Natural killer cell (primary cell): ENCODE measurements around the gene CAMK2B. TPM values are rescaled to one million over a fixed set of nuclear protein-coding genes. Genes with fewer than 3 reads are reported as not detected.

Experiments
- ATAC-seq, 3 donors: fragments of 150-1000 bp in 2 of 3; fragments of 200-7000 bp in 1 of 3; cut with Tn5 transposase; 1 replicate in 1 of 3; 2 replicates in 2 of 3; pipeline ENCODE4 v1.10.0; 2021; ENCODE audit warnings: mild to moderate bottlenecking in 2 of 3, moderate library complexity in 2 of 3
- DNase-seq, 2 donors: peaks; one replicate each; pipeline versions ENCODE4 v3.0.0 to v3.0.0-alpha.2; 2013 to 2021; ENCODE audit warnings: mixed read lengths in 1 of 2
- H3K27ac ChIP-seq: one replicate; pipeline ENCODE4 v1.5.1; 2013; ENCODE audit warnings: mild to moderate bottlenecking, low read length
- H3K27me3 ChIP-seq: one replicate; pipeline ENCODE4 v1.6.1; 2013; ENCODE audit warnings: low read length; ENCODE audit not compliant: control insufficient read depth, insufficient read depth
- H3K36me3 ChIP-seq: one replicate; pipeline ENCODE4 v1.6.1; 2013; ENCODE audit warnings: low read length; ENCODE audit not compliant: control insufficient read depth, insufficient read depth
- H3K4me1 ChIP-seq: one replicate; pipeline ENCODE4 v1.6.1; 2013; ENCODE audit warnings: low read length; ENCODE audit not compliant: control insufficient read depth, insufficient read depth
- H3K4me3 ChIP-seq: one replicate; pipeline ENCODE4 v1.5.1; 2013; ENCODE audit warnings: low read length
- H3K9me3 ChIP-seq: one replicate; pipeline ENCODE4 v1.6.1; 2013; ENCODE audit warnings: low read length; ENCODE audit not compliant: control insufficient read depth, insufficient read depth
- H3K27ac Mint-ChIP-seq, 2 donors: one replicate each; pipeline ENCODE4 v1.8.0; 2022; ENCODE audit warnings: mild to moderate bottlenecking in 2 of 2, mixed read lengths in 2 of 2, moderate library complexity in 1 of 2
- H3K27me3 Mint-ChIP-seq, 2 donors: one replicate each; pipeline ENCODE4 v1.8.0; 2022; ENCODE audit warnings: low read depth in 2 of 2, mixed read lengths in 2 of 2
- H3K36me3 Mint-ChIP-seq: one replicate; pipeline ENCODE4 v1.8.0; 2022; ENCODE audit warnings: mixed read lengths
- H3K4me1 Mint-ChIP-seq, 2 donors: one replicate each; pipeline ENCODE4 v1.8.0; 2022; ENCODE audit warnings: mixed read lengths in 2 of 2
- H3K4me3 Mint-ChIP-seq: one replicate; pipeline ENCODE4 v1.8.0; 2022; ENCODE audit warnings: mild to moderate bottlenecking, moderate library complexity, mixed read lengths
- H3K9me3 Mint-ChIP-seq, 2 donors: one replicate each; pipeline ENCODE4 v1.8.0; 2022; ENCODE audit warnings: mixed read lengths in 2 of 2
- CTCF ChIP-seq: fragments of 200-600 bp; IDR thresholded peaks from one replicate; pipeline ENCODE4 v1.8.0; 2022; ENCODE audit warnings: antibody characterized with exemption
- WGBS: methylation state at CpG from one replicate; pipeline ENCODE4 v1.1.7; 2013; ENCODE audit warnings: missing lambda C conversion rate; ENCODE audit not compliant: insufficient coverage; 5-methylcytosine and 5-hydroxymethylcytosine counted together
- intact Hi-C: fragments of 100-400 bp; cut with micrococcal nuclease; formaldehyde crosslinking; loops from one replicate; pipeline ENCODE4 v1.14.2; 2022
- total RNA-seq, 4 donors: library from RNA; stranded (reverse); fragments of 120-200 nt in 1 of 4; gene quantifications; one replicate each; pipeline versions ENCODE4 v1.2.3 to v1.2.4, GENCODE V29; 2013 to 2022

CAMK2B gene
- total RNA-seq, 3 donors from 2014 or later (not counting 1 experiment from before 2014, with no cell fraction given): 0.70 TPM; not detected in 2

GRCh38 chr7:44229546-44230105, 95.8 kb downstream of the CAMK2B start:
- ATAC-seq: no peak
- Histone ChIP-seq H3K36me3 (no peaks in the 10 kb centered on the region), H3K4me1 (no peaks in the 10 kb centered on the region), H3K27ac (no peak overlapping the region), H3K9me3 (no peaks in the 10 kb centered on the region), H3K27me3 (no peaks in the 10 kb centered on the region), H3K4me3 (no peak overlapping the region)
- no peak for TF ChIP-seq CTCF
- Mint-ChIP-seq H3K9me3 (no peaks in the 10 kb centered on the region), H3K27ac (no peak overlapping the region), H3K4me1 (no peaks in the 10 kb centered on the region), H3K4me3 (no peak overlapping the region), H3K27me3 (peaks cover 0 to 5% of the 10 kb centered on the region in 2 donors), H3K36me3 (no peaks in the 10 kb centered on the region)
- intact Hi-C loops: no loop called here
- WGBS: 90% methylated on average over 11 of the region's 11 CpGs
- no peak for DNase-seq

- Histone ChIP-seq H3K4me3 (no peak overlapping the region), H3K4me1 (no peaks in the 10 kb centered on the region), H3K27me3 (no peaks in the 10 kb centered on the region), H3K9me3 (no peaks in the 10 kb centered on the region), H3K27ac (no peak overlapping the region), H3K36me3 (no peaks in the 10 kb centered on the region)
- WGBS: 89% methylated on average over 29 of the region's 29 CpGs
- no peak overlapping the region for H3K4me3 Mint-ChIP-seq
- no peaks in the 10 kb centered on the region for H3K36me3 Mint-ChIP-seq
- H3K27ac Mint-ChIP-seq: no peak overlapping the region
- no peaks in the 10 kb centered on the region for H3K9me3 Mint-ChIP-seq
- intact Hi-C loops: no loop called here
- no peak for ATAC-seq
- H3K4me1 Mint-ChIP-seq: no peaks in the 10 kb centered on the region
- TF ChIP-seq CTCF: no peak
- no peak for DNase-seq
- peaks cover 0 to 5% of the 10 kb centered on the region in 2 donors for H3K27me3 Mint-ChIP-seq
These were observed 96.6 kb downstream of the CAMK2B start for GRCh38 chr7:44228571-44229350.

- no peak overlapping the region for H3K27ac ChIP-seq
- H3K4me3 ChIP-seq: no peak overlapping the region
- no peak for TF ChIP-seq CTCF
- ATAC-seq: no peak
- H3K27me3 ChIP-seq: no peaks in the 10 kb centered on the region
- no peaks in the 10 kb centered on the region for H3K36me3 Mint-ChIP-seq
- H3K9me3 Mint-ChIP-seq: no peaks in the 10 kb centered on the region
- intact Hi-C loops: no loop called here
- H3K4me1 ChIP-seq: no peaks in the 10 kb centered on the region
- H3K4me1 Mint-ChIP-seq: no peaks in the 10 kb centered on the region
- no peak for DNase-seq
- 85% methylated on average over 14 of the region's 14 CpGs for WGBS
- H3K4me3 Mint-ChIP-seq: no peak overlapping the region
- H3K36me3 ChIP-seq: no peaks in the 10 kb centered on the region
- H3K27me3 Mint-ChIP-seq: peaks cover 0 to 5% of the 10 kb centered on the region in 2 donors
- no peak overlapping the region for H3K27ac Mint-ChIP-seq
- no peaks in the 10 kb centered on the region for H3K9me3 ChIP-seq
These were observed 97.5 kb downstream of the CAMK2B start for GRCh38 chr7:44227911-44228310.
